ENCODE measurements around the gene RAD51B.

Gene RAD51B

GRCh38 chr14:68573126-68573525 lies 753.5 kb downstream of the RAD51B start:
- peaks cover 23% of the 10 kb centered on the region for H3K4me1 ChIP-seq (ENCODE audit: insufficient read depth, poor library complexity, severe bottlenecking)
- no peaks in the 10 kb centered on the region for H3K9me3 ChIP-seq (ENCODE audit: severe bottlenecking)
- TF ChIP-seq, protein P1, sequence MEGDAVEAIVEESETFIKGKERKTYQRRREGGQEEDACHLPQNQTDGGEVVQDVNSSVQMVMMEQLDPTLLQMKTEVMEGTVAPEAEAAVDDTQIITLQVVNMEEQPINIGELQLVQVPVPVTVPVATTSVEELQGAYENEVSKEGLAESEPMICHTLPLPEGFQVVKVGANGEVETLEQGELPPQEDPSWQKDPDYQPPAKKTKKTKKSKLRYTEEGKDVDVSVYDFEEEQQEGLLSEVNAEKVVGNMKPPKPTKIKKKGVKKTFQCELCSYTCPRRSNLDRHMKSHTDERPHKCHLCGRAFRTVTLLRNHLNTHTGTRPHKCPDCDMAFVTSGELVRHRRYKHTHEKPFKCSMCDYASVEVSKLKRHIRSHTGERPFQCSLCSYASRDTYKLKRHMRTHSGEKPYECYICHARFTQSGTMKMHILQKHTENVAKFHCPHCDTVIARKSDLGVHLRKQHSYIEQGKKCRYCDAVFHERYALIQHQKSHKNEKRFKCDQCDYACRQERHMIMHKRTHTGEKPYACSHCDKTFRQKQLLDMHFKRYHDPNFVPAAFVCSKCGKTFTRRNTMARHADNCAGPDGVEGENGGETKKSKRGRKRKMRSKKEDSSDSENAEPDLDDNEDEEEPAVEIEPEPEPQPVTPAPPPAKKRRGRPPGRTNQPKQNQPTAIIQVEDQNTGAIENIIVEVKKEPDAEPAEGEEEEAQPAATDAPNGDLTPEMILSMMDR (IDR thresholded peaks at IDR 0.05; ENCODE audit: poor library complexity, severe bottlenecking), result no peak
- H3K27me3 ChIP-seq (ENCODE audit: insufficient read depth, poor library complexity, severe bottlenecking), result no peaks in the 10 kb centered on the region
- H3K27ac ChIP-seq (ENCODE audit: poor library complexity, severe bottlenecking), result no peak overlapping the region
- ATAC-seq (ENCODE audit: low read depth) (no peak), DNase-seq (ENCODE audit: low spot score) (no peak)
- no peak overlapping the region for H3K4me3 ChIP-seq (ENCODE audit: severe bottlenecking)
- no peaks in the 10 kb centered on the region for H3K36me3 ChIP-seq (ENCODE audit: low read depth)

DNA sequence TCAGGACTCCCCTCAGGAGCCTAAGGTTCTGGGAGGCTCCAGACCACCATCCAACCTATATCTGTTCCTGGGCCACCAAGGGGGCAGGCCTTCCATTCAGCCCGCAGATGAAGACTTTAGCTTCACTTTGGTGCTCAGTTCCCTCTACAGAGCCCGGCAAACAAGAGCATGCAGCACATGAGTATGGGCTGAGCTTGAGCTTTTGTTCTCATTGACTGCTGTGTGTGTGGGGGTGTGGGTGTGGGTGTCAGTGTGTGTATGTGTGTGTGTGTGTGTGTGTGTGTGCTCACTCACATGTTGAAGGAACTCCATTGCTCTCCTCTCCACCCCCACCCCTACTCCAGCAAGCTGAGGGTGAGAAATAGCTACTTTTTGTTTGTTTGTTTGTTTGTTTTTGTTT lies 754.1 kb downstream of the RAD51B start:
- H3K4me1 ChIP-seq (ENCODE audit: insufficient read depth, poor library complexity, severe bottlenecking), result peaks cover 28% of the 10 kb centered on the region
- no peaks in the 10 kb centered on the region for H3K36me3 ChIP-seq (ENCODE audit: low read depth)
- H3K4me3 ChIP-seq (ENCODE audit: severe bottlenecking), result no peak overlapping the region
- TF ChIP-seq, protein P1 (IDR thresholded peaks at IDR 0.05; ENCODE audit: poor library complexity, severe bottlenecking), result no peak
- no peak overlapping the region for H3K27ac ChIP-seq (ENCODE audit: poor library complexity, severe bottlenecking)
- H3K27me3 ChIP-seq (ENCODE audit: insufficient read depth, poor library complexity, severe bottlenecking), result no peaks in the 10 kb centered on the region
- ATAC-seq (ENCODE audit: low read depth) (no peak), DNase-seq (ENCODE audit: low spot score) (no peak)
- H3K9me3 ChIP-seq (ENCODE audit: severe bottlenecking), result no peaks in the 10 kb centered on the region

DNA sequence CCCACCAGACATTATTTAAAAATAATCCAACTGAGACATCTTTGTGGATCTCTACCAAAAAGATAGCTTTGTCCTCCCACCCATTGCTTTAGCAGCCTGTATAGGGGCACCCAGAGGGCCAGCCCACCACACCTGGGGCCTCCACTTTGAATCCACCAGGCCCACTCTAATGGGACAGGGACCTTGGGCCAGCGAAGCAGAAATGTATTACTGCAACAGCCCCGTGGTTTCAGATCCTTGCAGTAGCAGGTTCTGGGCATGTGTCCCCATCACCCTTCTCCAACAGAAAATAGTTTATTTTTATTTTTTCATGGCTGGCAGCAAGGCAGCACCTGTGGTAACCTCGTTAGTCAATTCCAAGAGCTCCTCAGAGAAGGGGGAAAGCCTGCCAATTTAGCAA lies 754.9 kb downstream of the RAD51B start:
- no peaks in the 10 kb centered on the region for H3K36me3 ChIP-seq (ENCODE audit: low read depth)
- no peak overlapping the region for H3K4me3 ChIP-seq (ENCODE audit: severe bottlenecking)
- H3K27me3 ChIP-seq (ENCODE audit: insufficient read depth, poor library complexity, severe bottlenecking), result no peaks in the 10 kb centered on the region
- no peaks in the 10 kb centered on the region for H3K9me3 ChIP-seq (ENCODE audit: severe bottlenecking)
- TF ChIP-seq, protein P1 (IDR thresholded peaks at IDR 0.05; ENCODE audit: poor library complexity, severe bottlenecking), result no peak
- peak overlapping the region; percentile 96 for H3K27ac ChIP-seq (ENCODE audit: poor library complexity, severe bottlenecking)
- peaks cover 28% of the 10 kb centered on the region for H3K4me1 ChIP-seq (ENCODE audit: insufficient read depth, poor library complexity, severe bottlenecking)
- DNase-seq (ENCODE audit: low spot score) (no peak), ATAC-seq (ENCODE audit: low read depth) (no peak)

GRCh38 chr14:68574906-68575305 lies 755.3 kb downstream of the RAD51B start:
- H3K27me3 ChIP-seq (ENCODE audit: insufficient read depth, poor library complexity, severe bottlenecking), result no peaks in the 10 kb centered on the region
- peaks cover 28% of the 10 kb centered on the region for H3K4me1 ChIP-seq (ENCODE audit: insufficient read depth, poor library complexity, severe bottlenecking)
- H3K27ac ChIP-seq (ENCODE audit: poor library complexity, severe bottlenecking), result peak overlapping the region; percentile 96
- no peaks in the 10 kb centered on the region for H3K9me3 ChIP-seq (ENCODE audit: severe bottlenecking)
- no peaks in the 10 kb centered on the region for H3K36me3 ChIP-seq (ENCODE audit: low read depth)
- ATAC-seq (ENCODE audit: low read depth) (no peak), DNase-seq (ENCODE audit: low spot score) (no peak)
- H3K4me3 ChIP-seq (ENCODE audit: severe bottlenecking), result no peak overlapping the region
- TF ChIP-seq, protein P1 (IDR thresholded peaks at IDR 0.05; ENCODE audit: poor library complexity, severe bottlenecking), result no peak

DNA sequence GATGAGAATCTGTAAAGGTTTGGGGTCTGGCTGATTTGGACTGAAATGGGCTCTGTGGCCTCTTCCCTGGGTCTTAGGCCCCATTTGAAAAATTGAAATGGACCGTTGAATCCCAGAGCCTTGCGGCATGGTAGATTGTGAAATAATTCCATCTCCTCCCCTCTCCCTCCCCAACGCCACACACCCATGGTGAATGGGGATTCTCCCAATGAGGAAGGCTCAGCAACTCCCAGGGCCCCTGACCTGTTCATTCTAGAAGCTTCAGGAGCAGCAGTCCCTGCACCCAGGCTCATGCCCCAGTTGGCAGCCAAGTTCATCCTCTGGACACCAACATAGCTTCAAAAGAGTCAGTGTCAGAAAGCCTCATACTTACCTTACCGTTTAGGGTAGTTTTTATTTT lies 755.8 kb downstream of the RAD51B start:
- Histone ChIP-seq H3K9me3 (ENCODE audit: severe bottlenecking) (no peaks in the 10 kb centered on the region), H3K27me3 (ENCODE audit: insufficient read depth, poor library complexity, severe bottlenecking) (no peaks in the 10 kb centered on the region), H3K4me3 (ENCODE audit: severe bottlenecking) (no peak overlapping the region), H3K4me1 (ENCODE audit: insufficient read depth, poor library complexity, severe bottlenecking) (peaks cover 28% of the 10 kb centered on the region), H3K36me3 (ENCODE audit: low read depth) (no peaks in the 10 kb centered on the region), H3K27ac (ENCODE audit: poor library complexity, severe bottlenecking) (peak overlapping the region; percentile 96)
- ATAC-seq (ENCODE audit: low read depth) (no peak), DNase-seq (ENCODE audit: low spot score) (no peak)
- TF ChIP-seq, protein P1 (IDR thresholded peaks at IDR 0.05; ENCODE audit: poor library complexity, severe bottlenecking), result no peak

Measured in RWPE2 (cell line).